ENCODE data around the gene PARL. TPM values are rescaled to one million over a fixed set of nuclear protein-coding genes. Genes with fewer than 3 reads are reported as not detected.

The PARL gene, protein sequence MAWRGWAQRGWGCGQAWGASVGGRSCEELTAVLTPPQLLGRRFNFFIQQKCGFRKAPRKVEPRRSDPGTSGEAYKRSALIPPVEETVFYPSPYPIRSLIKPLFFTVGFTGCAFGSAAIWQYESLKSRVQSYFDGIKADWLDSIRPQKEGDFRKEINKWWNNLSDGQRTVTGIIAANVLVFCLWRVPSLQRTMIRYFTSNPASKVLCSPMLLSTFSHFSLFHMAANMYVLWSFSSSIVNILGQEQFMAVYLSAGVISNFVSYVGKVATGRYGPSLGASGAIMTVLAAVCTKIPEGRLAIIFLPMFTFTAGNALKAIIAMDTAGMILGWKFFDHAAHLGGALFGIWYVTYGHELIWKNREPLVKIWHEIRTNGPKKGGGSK
- 89.5 and 91.4 TPM in 2 replicates for total RNA-seq

DNA sequence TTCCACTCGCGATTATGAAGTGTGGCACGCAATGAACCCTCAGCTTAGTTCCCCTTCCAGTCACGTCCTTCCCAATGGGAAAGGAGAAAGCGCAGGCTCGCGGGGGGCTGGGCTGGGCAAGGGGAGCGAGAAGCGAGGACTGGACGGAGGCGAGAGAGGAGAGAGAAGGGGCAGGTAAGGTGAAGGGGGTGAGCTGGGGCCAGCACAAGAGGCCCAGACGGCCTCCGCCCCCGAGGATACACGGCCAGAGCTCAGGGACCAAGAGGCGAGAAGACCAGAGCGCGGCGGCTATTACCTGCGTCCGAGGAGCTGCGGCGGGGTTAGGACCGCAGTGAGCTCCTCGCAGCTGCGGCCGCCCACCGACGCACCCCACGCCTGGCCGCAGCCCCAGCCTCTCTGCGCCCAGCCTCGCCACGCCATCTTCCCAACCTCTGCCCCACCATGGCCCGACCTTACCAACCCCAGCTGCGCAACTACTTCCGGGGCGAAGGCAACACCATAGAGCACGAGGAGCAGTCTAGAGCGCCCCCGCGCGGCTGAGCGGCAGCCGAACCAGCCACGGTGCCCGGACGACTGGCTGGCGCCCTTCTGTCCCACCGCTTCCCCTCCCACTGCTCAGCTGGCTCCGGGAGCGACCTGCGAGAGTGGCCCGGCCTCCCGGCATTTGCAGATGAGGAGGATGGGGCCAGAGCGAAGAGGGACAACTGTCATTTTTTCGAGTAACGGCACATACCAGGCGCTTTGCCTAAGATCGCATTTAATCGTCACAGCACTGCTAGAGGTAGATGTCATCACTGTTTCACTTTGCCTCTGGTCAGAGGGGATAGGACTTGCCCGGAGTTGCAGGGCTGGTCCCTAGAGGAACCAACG is at the start of gene PARL:
Gene PARL, minus strand, starts transcription at position 454 of the 870 bp plus-strand sequence. Its CDS starts 34 bp downstream, at position 420.
- Mint-ChIP-seq H3K27ac (peak within 1 kb of the TSS; percentile 93), H3K4me3 (peak within 1 kb of the TSS; percentile 94), H3K9me3 (no peaks in the 10 kb centered on the region), H3K4me1 (peaks cover 23% of the 10 kb centered on the region), H3K27me3 (peaks cover 2% of the 10 kb centered on the region), H3K36me3 (ENCODE audit: low read depth) (peaks cover 4% of the 10 kb centered on the region)
- DNase-seq, result peak; percentile 99
- intact Hi-C loops (cut with micrococcal nuclease), result loop anchor here (1.0 to 10.0 kb wide), 6 partner anchors 60 to 762 kb away; partner anchors contain the start of genes ABCC5 and MAP6D1

DNA sequence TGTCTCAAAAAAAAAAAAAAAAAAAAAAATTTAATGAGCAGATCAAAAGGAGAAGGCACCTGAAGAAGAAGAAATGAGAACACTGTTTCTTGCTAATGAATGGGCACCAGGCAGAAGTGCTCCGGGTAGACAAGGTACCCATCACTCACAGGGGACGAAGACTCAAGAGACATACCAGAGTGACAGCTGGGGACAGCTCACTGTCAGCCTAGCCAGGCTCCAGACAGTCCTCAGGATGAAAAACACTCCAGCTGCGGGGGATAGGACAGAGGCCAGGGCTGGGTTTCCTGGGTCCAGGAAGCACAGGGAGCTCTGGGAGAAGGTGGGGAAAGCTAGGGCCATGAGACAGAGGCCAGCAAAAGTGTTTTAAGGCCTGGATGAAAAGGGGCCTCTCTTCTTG is 48.5 kb upstream of the PARL start:
- intact Hi-C loops (cut with micrococcal nuclease), result no loop called here
- peaks cover 9% of the 10 kb centered on the region for H3K36me3 Mint-ChIP-seq (ENCODE audit: low read depth)
- H3K4me1 Mint-ChIP-seq, result no peaks in the 10 kb centered on the region

DNA sequence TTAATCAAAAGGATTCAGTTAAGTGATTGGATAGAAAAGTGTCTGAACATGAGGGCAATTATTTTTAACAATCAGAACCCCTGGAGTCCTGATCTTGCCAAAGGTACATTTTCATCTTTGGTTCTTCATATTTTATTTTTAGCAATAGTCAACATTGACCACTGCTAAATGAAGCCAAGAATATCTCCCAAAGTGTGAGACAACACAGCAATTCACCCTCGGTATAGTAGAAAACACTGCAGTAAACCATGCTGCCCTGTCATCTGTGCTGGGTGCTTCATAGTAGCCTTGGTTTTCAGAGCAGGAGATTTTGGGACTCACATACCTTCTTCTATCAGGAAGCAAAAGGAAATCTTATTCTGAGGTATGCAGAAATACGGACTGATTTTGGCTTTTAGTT is 47.2 kb upstream of the PARL start:
- Mint-ChIP-seq H3K4me1 (no peaks in the 10 kb centered on the region), H3K4me3 (no peak overlapping the region), H3K9me3 (no peaks in the 10 kb centered on the region), H3K27me3 (no peaks in the 10 kb centered on the region), H3K36me3 (ENCODE audit: low read depth) (peaks cover 6% of the 10 kb centered on the region), H3K27ac (no peak overlapping the region)
- intact Hi-C loops (cut with micrococcal nuclease), result no loop called here
- DNase-seq, result no peak

More for the DNA sequence above, 48.5 kb upstream of the PARL start:
- H3K4me3 Mint-ChIP-seq, result no peak overlapping the region
- no peak overlapping the region for H3K27ac Mint-ChIP-seq
- no peaks in the 10 kb centered on the region for H3K9me3 Mint-ChIP-seq
- no peak for DNase-seq
- H3K27me3 Mint-ChIP-seq, result no peaks in the 10 kb centered on the region

DNA sequence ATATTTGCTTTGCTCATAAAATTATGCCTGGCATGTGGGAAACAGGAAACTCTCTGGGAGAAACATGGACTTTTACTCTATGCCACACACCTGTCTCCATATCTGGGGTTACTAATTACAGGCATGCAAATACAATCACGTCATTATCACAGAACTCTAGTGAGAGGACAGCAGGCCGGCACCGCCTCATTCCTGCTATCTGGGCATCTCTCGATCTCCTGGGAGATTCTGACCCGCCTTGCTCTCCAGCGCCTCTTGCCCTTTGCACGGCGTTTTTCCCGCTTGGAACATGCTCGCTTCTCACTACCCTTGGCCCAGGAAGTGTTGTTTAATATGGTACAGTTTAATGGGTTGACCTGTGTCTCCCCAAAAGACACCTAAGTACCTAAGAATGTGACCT is 45.4 kb upstream of the PARL start:
- H3K9me3 Mint-ChIP-seq, result no peaks in the 10 kb centered on the region
- no peak for DNase-seq
- H3K27ac Mint-ChIP-seq, result no peak overlapping the region
- no peaks in the 10 kb centered on the region for H3K27me3 Mint-ChIP-seq
- H3K36me3 Mint-ChIP-seq (ENCODE audit: low read depth), result no peaks in the 10 kb centered on the region
- no peak overlapping the region for H3K4me3 Mint-ChIP-seq
- intact Hi-C loops (cut with micrococcal nuclease), result no loop called here
- H3K4me1 Mint-ChIP-seq, result no peaks in the 10 kb centered on the region

DNA sequence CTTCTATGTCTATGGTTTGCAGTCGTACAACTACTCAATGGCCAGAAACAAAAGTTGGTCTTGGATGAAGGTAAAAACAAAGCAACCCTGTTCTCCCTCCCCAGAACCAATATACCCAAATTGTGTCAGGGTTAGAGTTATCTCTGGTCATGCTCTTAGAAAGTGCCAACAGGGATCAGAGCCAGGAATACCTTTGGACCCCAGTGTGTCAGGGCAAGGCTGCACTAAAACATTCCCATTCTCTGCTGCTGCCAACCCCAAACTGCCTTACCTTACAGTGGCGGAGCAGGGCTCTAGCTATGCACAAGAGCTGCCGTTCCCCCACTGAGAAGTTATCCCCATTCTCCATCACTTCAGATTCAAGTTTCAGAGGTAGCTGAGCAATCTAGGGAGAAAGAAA is 42.4 kb upstream of the PARL start:
- Mint-ChIP-seq H3K36me3 (ENCODE audit: low read depth) (peaks cover 2% of the 10 kb centered on the region), H3K27me3 (no peaks in the 10 kb centered on the region), H3K4me3 (no peak overlapping the region), H3K27ac (no peak overlapping the region), H3K4me1 (no peaks in the 10 kb centered on the region), H3K9me3 (no peaks in the 10 kb centered on the region)
- DNase-seq, result no peak
- intact Hi-C loops (cut with micrococcal nuclease), result no loop called here

DNA sequence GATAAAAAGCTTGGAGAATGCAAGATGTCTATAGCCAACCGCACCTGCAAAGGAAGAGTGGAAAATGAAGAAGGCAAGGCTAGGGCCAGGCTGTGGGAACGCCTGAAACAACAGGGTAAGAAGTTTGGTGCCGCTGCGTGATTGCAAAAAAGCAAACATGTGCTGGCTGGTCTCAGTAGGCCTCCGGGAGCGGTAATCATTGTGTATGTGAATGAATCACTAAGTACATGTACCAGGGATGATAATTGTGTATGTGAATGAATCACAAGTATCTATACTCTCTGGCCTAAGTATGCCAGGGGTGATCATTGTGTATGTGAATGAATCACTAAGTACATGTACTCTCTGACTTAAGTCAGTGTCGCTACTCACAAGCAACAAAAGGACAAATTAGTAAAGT is 40.3 kb upstream of the PARL start:
- Mint-ChIP-seq H3K27ac (no peak overlapping the region), H3K4me1 (no peaks in the 10 kb centered on the region), H3K9me3 (no peaks in the 10 kb centered on the region), H3K36me3 (ENCODE audit: low read depth) (peaks cover 2% of the 10 kb centered on the region), H3K27me3 (no peaks in the 10 kb centered on the region), H3K4me3 (no peak overlapping the region)
- intact Hi-C loops (cut with micrococcal nuclease), result no loop called here
- no peak for DNase-seq

DNA sequence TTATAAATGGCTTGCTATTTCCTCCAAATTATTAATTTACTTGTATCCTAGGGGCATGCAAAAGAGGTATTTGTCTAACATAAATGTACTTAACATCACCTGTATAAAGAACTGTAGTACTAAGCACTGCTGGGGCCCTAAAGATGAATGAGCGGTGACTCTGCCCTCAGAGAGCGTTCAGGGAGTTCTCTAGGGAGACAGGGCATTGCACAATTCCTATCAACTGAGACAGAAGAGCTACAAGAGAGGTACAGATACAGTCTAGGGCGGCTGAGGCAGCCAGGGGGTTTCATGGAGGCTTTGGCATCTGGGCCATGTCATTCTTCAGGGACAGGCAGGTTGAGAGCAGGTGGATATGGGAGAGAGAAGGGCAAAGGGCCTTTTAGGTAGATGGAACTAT is 39.9 kb upstream of the PARL start:
- no peaks in the 10 kb centered on the region for H3K27me3 Mint-ChIP-seq
- H3K27ac Mint-ChIP-seq, result no peak overlapping the region
- H3K36me3 Mint-ChIP-seq (ENCODE audit: low read depth), result peaks cover 2% of the 10 kb centered on the region
- no peak for DNase-seq
- no peak overlapping the region for H3K4me3 Mint-ChIP-seq
- H3K4me1 Mint-ChIP-seq, result no peaks in the 10 kb centered on the region
- H3K9me3 Mint-ChIP-seq, result no peaks in the 10 kb centered on the region
- intact Hi-C loops (cut with micrococcal nuclease), result no loop called here

DNA sequence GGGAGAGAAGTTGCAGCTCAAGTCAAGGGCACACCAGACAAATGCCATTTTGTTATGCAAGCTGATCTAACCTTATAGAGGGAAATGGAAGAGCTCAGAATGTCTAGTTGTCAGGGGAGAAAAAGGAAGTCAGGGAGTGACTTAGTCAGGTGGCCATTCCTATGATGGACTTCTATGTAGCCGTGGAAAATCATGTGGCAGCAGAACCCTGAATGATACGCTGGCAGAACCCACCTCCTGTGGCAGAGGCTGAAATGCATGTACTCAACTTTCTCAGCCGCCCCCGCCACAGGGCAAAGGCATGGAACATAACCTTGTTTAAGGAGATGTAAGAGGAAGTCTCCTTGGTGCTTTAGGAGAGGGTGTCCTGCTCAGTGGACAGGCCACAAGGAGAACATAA is 37.7 kb upstream of the PARL start:
- H3K36me3 Mint-ChIP-seq (ENCODE audit: low read depth), result peaks cover 2% of the 10 kb centered on the region
- H3K27ac Mint-ChIP-seq, result no peak overlapping the region
- no peaks in the 10 kb centered on the region for H3K9me3 Mint-ChIP-seq
- no peak overlapping the region for H3K4me3 Mint-ChIP-seq
- no peak for DNase-seq
- H3K27me3 Mint-ChIP-seq, result no peaks in the 10 kb centered on the region
- H3K4me1 Mint-ChIP-seq, result no peaks in the 10 kb centered on the region
- intact Hi-C loops (cut with micrococcal nuclease), result no loop called here

DNA sequence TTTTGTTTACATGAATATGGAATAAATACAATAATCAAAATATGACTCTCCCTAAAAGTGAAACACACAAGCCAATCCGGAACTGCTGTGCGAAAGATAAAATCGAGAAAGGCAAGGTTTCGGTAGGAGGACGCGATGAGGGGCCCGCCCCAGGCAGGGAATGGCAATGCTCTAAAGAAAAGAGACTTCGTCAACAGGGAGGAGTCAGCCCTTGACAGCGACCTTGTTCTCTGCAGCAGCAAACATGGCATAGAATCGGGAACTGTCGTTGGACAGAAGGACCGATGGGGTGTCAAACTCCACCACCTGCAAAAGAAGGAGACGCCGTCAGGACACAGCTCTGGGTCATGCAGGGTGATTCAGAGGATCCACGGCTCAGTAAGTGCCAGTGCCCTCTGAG is 36.4 kb upstream of the PARL start:
- intact Hi-C loops (cut with micrococcal nuclease), result no loop called here
- H3K27ac Mint-ChIP-seq, result no peak overlapping the region
- no peaks in the 10 kb centered on the region for H3K27me3 Mint-ChIP-seq
- H3K36me3 Mint-ChIP-seq (ENCODE audit: low read depth), result peaks cover 2% of the 10 kb centered on the region
- H3K4me1 Mint-ChIP-seq, result no peaks in the 10 kb centered on the region
- no peak for DNase-seq
- no peak overlapping the region for H3K4me3 Mint-ChIP-seq
- H3K9me3 Mint-ChIP-seq, result no peaks in the 10 kb centered on the region

DNA sequence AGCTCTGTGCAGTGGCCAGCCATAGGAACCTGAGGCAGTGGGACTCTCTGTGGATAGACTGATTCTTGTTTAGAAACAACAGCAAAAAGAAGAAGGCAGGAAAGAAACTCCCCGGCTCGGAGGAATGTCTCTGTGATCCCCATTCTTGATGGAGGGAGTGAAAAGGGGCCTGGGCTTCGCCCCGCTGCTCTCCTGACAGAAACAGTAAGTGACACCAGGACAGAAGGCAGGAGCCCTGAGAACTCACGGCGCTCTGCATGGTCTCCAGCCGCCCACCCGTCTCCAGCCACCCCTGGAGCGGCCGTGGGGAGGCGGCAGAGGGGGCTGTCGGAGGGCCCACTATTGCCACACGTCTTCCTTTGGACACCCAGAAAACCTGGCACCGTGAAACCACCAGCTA is 35.7 kb upstream of the PARL start:
- Mint-ChIP-seq H3K4me3 (no peak overlapping the region), H3K27me3 (no peaks in the 10 kb centered on the region), H3K9me3 (no peaks in the 10 kb centered on the region), H3K27ac (no peak overlapping the region), H3K36me3 (ENCODE audit: low read depth) (peaks cover 2% of the 10 kb centered on the region), H3K4me1 (no peaks in the 10 kb centered on the region)
- no peak for DNase-seq
- intact Hi-C loops (cut with micrococcal nuclease), result no loop called here

DNA sequence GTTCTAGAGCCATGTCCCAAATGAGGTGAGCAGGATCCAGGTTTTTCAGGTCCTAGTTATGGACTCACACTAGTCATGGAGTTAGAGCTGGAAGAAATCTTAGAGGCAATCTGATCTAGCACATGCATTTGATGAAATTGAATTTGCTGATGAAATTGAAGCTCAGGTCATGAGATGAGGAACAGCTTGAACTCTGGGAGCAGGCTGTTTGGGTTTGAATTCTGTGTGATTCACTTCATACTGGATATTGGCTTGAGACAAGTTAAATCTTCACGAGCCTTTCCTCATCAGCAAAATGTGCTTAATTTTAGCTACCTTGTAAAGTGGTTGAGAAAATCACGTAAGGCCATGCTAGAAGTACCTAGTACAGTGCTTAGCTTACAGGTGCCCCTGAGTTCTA is 33.5 kb upstream of the PARL start:
- H3K27ac Mint-ChIP-seq, result no peak overlapping the region
- intact Hi-C loops (cut with micrococcal nuclease), result no loop called here

DNA sequence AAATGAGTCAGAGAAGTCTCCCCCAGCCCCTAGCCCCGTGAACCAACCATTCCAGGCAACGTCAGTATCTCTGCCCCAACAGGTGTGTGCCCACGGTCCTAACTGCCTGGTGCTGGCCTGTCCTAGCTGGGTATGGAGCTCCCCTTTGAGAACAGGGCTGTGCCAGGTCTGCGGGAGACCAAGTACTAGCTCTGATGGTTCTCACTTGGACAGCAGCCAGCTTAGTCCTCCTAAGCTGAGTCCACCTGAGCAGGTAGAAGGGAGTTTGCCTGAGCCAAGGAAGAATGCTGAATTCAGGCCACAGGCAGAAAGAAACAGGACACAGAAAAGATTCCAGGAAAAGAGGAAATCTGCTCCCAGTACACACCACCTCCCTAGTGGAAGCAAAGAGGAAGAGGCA is 33.1 kb upstream of the PARL start:
- Mint-ChIP-seq H3K4me3 (no peak overlapping the region), H3K36me3 (ENCODE audit: low read depth) (no peaks in the 10 kb centered on the region)
- intact Hi-C loops (cut with micrococcal nuclease), result no loop called here

More for the DNA sequence above, 33.5 kb upstream of the PARL start:
- Mint-ChIP-seq H3K27me3 (no peaks in the 10 kb centered on the region), H3K4me3 (no peak overlapping the region), H3K36me3 (ENCODE audit: low read depth) (no peaks in the 10 kb centered on the region), H3K4me1 (no peaks in the 10 kb centered on the region), H3K9me3 (no peaks in the 10 kb centered on the region)
- no peak for DNase-seq

DNA sequence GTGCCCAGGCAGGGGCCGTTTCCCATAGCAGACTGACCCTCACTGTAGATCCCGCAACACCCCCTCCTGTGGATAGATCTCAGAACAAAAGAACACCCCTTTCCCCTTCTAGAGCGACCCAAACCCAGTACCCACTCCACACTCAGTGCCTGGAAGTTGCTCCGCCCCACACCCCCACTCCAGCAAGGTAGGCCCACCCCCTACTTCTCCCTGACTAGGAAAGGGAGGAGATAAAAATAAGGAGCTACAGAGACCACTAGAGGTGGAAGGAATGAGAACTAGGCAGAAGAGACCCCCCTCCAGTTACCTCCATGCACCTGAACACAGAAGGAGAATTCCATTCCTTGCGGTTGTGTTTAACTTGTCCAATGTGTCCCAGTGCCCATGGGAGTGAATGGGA is 30.2 kb upstream of the PARL start:
- H3K9me3 Mint-ChIP-seq, result no peaks in the 10 kb centered on the region
- H3K27ac Mint-ChIP-seq, result no peak overlapping the region
- no peaks in the 10 kb centered on the region for H3K36me3 Mint-ChIP-seq (ENCODE audit: low read depth)
- H3K4me1 Mint-ChIP-seq, result no peaks in the 10 kb centered on the region
- DNase-seq, result no peak
- intact Hi-C loops (cut with micrococcal nuclease), result no loop called here
- no peak overlapping the region for H3K4me3 Mint-ChIP-seq
- peaks cover 2% of the 10 kb centered on the region for H3K27me3 Mint-ChIP-seq

More for the DNA sequence above, 33.1 kb upstream of the PARL start:
- Mint-ChIP-seq H3K27ac (no peak overlapping the region), H3K9me3 (no peaks in the 10 kb centered on the region), H3K4me1 (no peaks in the 10 kb centered on the region), H3K27me3 (no peaks in the 10 kb centered on the region)
- DNase-seq, result no peak

DNA sequence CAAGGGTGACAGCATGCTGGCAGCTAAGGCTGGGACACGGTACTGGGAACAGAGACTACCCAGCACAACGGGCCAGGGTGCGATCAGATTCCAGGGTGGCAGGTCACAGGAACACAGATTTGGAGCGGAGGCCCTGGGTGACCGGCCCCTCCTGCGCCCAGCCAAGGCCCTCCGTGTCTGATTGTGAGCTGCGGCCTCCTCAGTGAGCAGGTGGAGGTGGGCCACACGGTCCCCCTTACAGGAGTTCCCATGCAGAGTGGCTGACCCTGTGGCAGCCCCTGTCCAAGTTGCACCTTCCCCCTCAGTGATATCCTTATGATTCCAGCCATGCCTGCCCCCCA is 28.9 kb upstream of the PARL start:
- intact Hi-C loops (cut with micrococcal nuclease), result no loop called here
- H3K4me1 Mint-ChIP-seq, result no peaks in the 10 kb centered on the region
- no peak overlapping the region for H3K4me3 Mint-ChIP-seq
- H3K9me3 Mint-ChIP-seq, result no peaks in the 10 kb centered on the region
- no peak for DNase-seq
- H3K27me3 Mint-ChIP-seq, result peaks cover 2% of the 10 kb centered on the region
- no peak overlapping the region for H3K27ac Mint-ChIP-seq
- H3K36me3 Mint-ChIP-seq (ENCODE audit: low read depth), result no peaks in the 10 kb centered on the region
